K562 (cell line): ENCODE measurements around the gene HOOK1. TPM values are rescaled to one million over a fixed set of nuclear protein-coding genes. Genes with fewer than 3 reads are reported as not detected.

Experiments
- ATAC-seq: fragments of 200-7000 bp; cut with Tn5 transposase; 3 replicates; pipeline ENCODE4 v1.9.1; 2020; ENCODE audit warnings: moderate library complexity
- BruUV-seq: library from RNA; stranded (reverse); fragments of 400-500 nt; replicated peaks from 2 replicates; lab custom pipeline; 2021; lab: Mats Ljungman, UMichigan
- CTCF ChIA-PET: fragments of 300-600 bp; formaldehyde crosslinking; extraction: SDS; loops from one replicate; lab custom pipeline; 2021; ENCODE audit warnings: low intra/inter-chr PET ratio; lab: Yijun Ruan, JAX
- POLR2A ChIA-PET: fragments of 300-600, 350-650 bp; sonication (Branson Sonifier 250); formaldehyde crosslinking; extraction: SDS; loops from one replicate; lab custom pipeline; 2021; ENCODE audit warnings: antibody characterized with exemption, inconsistent platforms; lab: Yijun Ruan, JAX
- DNase-seq, 4 experiments: peaks; one replicate each; pipeline versions ENCODE4 v3.0.0 to v3.0.0-alpha.2; 2011 to 2018; ENCODE audit warnings: low spot score in 3 of 4, mixed read lengths in 3 of 4; ENCODE audit errors: extremely low read depth in 1 of 4
- FAIRE-seq: peaks from 2 replicates; lab custom pipeline; 2011; peaks lifted over from hg19 to GRCh38; lab: Jason Lieb, UNC
- H2AFZ ChIP-seq: 2 replicates; pipeline ENCODE4 v1.6.0; 2011; ENCODE audit warnings: low read depth, low read length, control low read depth, inconsistent platforms
- H3K27ac ChIP-seq: fragments of 200-600 bp; 3 replicates; pipeline ENCODE4 v1.8.0; 2011; ENCODE audit warnings: low read depth, mild to moderate bottlenecking, control low read depth, inconsistent platforms, low read length, moderate library complexity, mixed read lengths; ENCODE audit errors: extremely low read depth
- H3K27me3 ChIP-seq, 2 experiments: fragments of 300-600 bp in 1 of 2; 2 replicates in 1 of 2; 3 replicates in 1 of 2; pipeline versions ENCODE4 v1.6.0 to v1.8.0; 2011; ENCODE audit warnings: inconsistent platforms in 2 of 2, low read length in 2 of 2, mild to moderate bottlenecking in 1 of 2, mixed read lengths in 1 of 2, moderate library complexity in 1 of 2; ENCODE audit not compliant: control insufficient read depth in 2 of 2, insufficient read depth in 2 of 2
- H3K36me3 ChIP-seq: fragments of 300-600 bp; 3 replicates; pipeline ENCODE4 v1.8.0; 2011; ENCODE audit warnings: mild to moderate bottlenecking, low read length, inconsistent platforms; ENCODE audit not compliant: control insufficient read depth, insufficient read depth
- H3K4me1 ChIP-seq, 2 experiments: fragments of 200-600 bp in 1 of 2; replicated peaks in 1 of 2; 2 replicates in 1 of 2; 3 replicates in 1 of 2; pipeline versions ENCODE4 v1.5.1 to v1.8.0; 2011; ENCODE audit warnings: inconsistent platforms in 2 of 2, low read length in 2 of 2, mild to moderate bottlenecking in 1 of 2, mixed read lengths in 1 of 2, moderate library complexity in 1 of 2; ENCODE audit not compliant: control insufficient read depth in 2 of 2, insufficient read depth in 2 of 2
- H3K4me2 ChIP-seq: 2 replicates; pipeline ENCODE4 v1.6.1; 2011; ENCODE audit warnings: low read length, control low read depth, inconsistent platforms, mixed read lengths; ENCODE audit not compliant: insufficient read depth
- H3K4me3 ChIP-seq: fragments of 200-600 bp; sonication (generic), shearing (Covaris generic); 2 replicates; pipeline ENCODE4 v1.5.1; 2016; ENCODE audit warnings: control low read depth, inconsistent platforms
- H3K79me2 ChIP-seq: fragments of 200-600 bp; 3 replicates; pipeline ENCODE4 v1.8.0; 2011; ENCODE audit warnings: low read length, inconsistent platforms; ENCODE audit not compliant: control insufficient read depth, insufficient read depth
- H3K9ac ChIP-seq, 2 experiments: 2 replicates each; pipeline versions ENCODE4 v1.6.0 to v1.6.1; 2011; ENCODE audit warnings: low read depth in 2 of 2, low read length in 2 of 2, control low read depth in 1 of 2, inconsistent platforms in 1 of 2, mild to moderate bottlenecking in 1 of 2, mixed read lengths in 1 of 2; ENCODE audit not compliant: insufficient read depth in 1 of 2
- H3K9me1 ChIP-seq: one replicate; pipeline ENCODE4 v1.6.0; 2011; ENCODE audit warnings: inconsistent platforms, mild to moderate bottlenecking, low read length, moderate library complexity; ENCODE audit not compliant: control insufficient read depth, insufficient read depth
- H3K9me3 ChIP-seq: replicated peaks from 2 replicates; pipeline ENCODE4 v1.5.1; 2011; ENCODE audit warnings: low read depth, low read length, inconsistent platforms; ENCODE audit not compliant: control insufficient read depth, insufficient read depth
- H4K20me1 ChIP-seq: replicated peaks from 2 replicates; pipeline ENCODE4 v1.6.1; 2011; ENCODE audit warnings: low read length, inconsistent platforms, mixed read lengths; ENCODE audit not compliant: control insufficient read depth, insufficient read depth
- BRD4 ChIP-seq: fragments of 200-600 bp; sonication (generic); IDR thresholded peaks from 2 replicates; pipeline ENCODE4 v1.6.1; 2017; ENCODE audit warnings: inconsistent platforms
- PRPF4 ChIP-seq: fragments of 200-400 bp; formaldehyde crosslinking; IDR thresholded peaks from one replicate; pipeline ENCODE4 v1.6.1; 2017; ENCODE audit warnings: low read length, low read depth, mild to moderate bottlenecking; ENCODE audit not compliant: insufficient read depth, poor library complexity, severe bottlenecking
- RAD21 ChIP-seq, 2 experiments: fragments of 250-450 bp in 1 of 2; fragments of 450-650 bp in 1 of 2; sonication (Bioruptor Pico) in 1 of 2; formaldehyde crosslinking in 1 of 2; IDR thresholded peaks in 1 of 2; conservative IDR thresholded peaks in 1 of 2; 2 replicates each; pipeline versions ENCODE4 v1.4.0 to v1.8.0; 2020 to 2022; ENCODE audit warnings: mild to moderate bottlenecking in 2 of 2, moderate library complexity in 1 of 2
- ZNF76 ChIP-seq: fragments of 250-450 bp; sonication (Bioruptor Pico); IDR thresholded peaks from 2 replicates; pipeline ENCODE4 v1.4.0; 2020; ENCODE audit warnings: mild to moderate bottlenecking, moderate library complexity, borderline replicate concordance
- WGBS: fragments of 100-300 bp; shearing (Covaris generic); methylation state at CpG from one replicate; pipeline ENCODE4 v1.1.6; 2016; ENCODE audit warnings: low coverage, mixed read lengths; ENCODE audit not compliant: insufficient coverage; ENCODE audit errors: missing lambda C conversion rate; 5-methylcytosine and 5-hydroxymethylcytosine counted together
- in situ Hi-C: fragments of 300-500 bp; cut with MboI; formaldehyde crosslinking; loops from 4 replicates; pipeline ENCODE4 v1.15.0; 2018; ENCODE audit warnings: inconsistent platforms, mixed read lengths
- intact Hi-C: fragments of 100-400 bp; cut with micrococcal nuclease; formaldehyde crosslinking; loops from 2 replicates; pipeline ENCODE4 v1.14.2; 2022
- polyA plus RNA-seq, 8 experiments: library from polyadenylated mRNA; depleted of rRNA in 4 of 8; stranded (reverse) in 5 of 8; unstranded in 3 of 8; fragments of >200 nt; fragmentation: Nextera tagmentation in 2 of 8; fragmentation: Illumina TruSeq in 1 of 8; extraction: Ambion mirVana in 2 of 8; extraction: Trizol in 1 of 8; gene quantifications; 2 replicates each; pipeline versions ENCODE4 v1.2.1 to v1.2.3, GENCODE V29; 2011 to 2014; ENCODE audit warnings: inconsistent platforms in 1 of 8, missing spikeins in 1 of 8
- total RNA-seq, 7 experiments: library from RNA; depleted of rRNA in 6 of 7; stranded (reverse); fragments of >200 nt in 6 of 7; fragmentation: Illumina TruSeq in 2 of 7; extraction: Trizol in 2 of 7; gene quantifications; 2 replicates each; pipeline versions ENCODE4 v1.2.1 to v1.2.3, GENCODE V29; 2011 to 2021; ENCODE audit warnings: low replicate concordance in 1 of 7
- TF ChIP-seq, protein P1 (sequence below), 3 experiments: IDR thresholded peaks in 2 of 3; conservative IDR thresholded peaks in 1 of 3; 2 replicates each; pipeline ENCODE4 v1.5.1; 2011 to 2012; ENCODE audit warnings: low read length in 3 of 3, mild to moderate bottlenecking in 3 of 3, control low read depth in 2 of 3, improper control_type of control experiment in 1 of 3, inconsistent platforms in 1 of 3, low read depth in 1 of 3, mixed read lengths in 1 of 3, moderate library complexity in 1 of 3; ENCODE audit not compliant: insufficient read depth in 2 of 3

The HOOK1 gene
- total and polyA plus RNA-seq, 9 of the 15 experiments (the other 6 are each of a cell fraction or from before 2014, with no cell fraction given), result 0.11 to 0.18 TPM; not detected in 7

DNA sequence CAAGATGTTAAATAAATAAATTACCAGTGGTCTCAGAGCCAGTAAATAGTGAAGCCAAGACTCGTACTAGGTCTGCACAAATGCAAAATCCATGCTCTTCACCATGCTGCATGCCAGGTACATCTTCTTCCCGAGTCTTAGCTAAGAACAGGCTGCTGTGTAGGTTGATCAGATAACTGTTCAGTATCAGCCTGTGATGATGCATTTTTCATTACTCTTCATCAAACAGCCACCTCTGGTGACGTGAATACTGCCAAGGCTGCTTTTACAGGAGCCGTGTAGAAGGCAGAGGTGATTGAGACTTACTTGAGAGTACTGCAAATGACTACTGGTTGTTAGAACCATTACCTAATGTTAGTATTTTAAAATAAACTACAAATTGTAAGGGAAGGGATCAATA, 39.3 kb upstream of the HOOK1 start:
- TF ChIP-seq BRD4, result no peak
- TF ChIP-seq PRPF4, result no peak
- TF ChIP-seq, all 486 proteins: peak for 0
- no peak overlapping the region for H3K4me3 ChIP-seq
- DNase-seq, result no peak
- POLR2A ChIA-PET, result no interaction called here
- 0% methylated on average over 4 of the region's 4 CpGs for WGBS
- H3K9ac ChIP-seq, result no peak overlapping the region
- H2AFZ ChIP-seq, result no peak overlapping the region
- intact Hi-C loops (no loop called here), in situ Hi-C loops (no loop called here)
- H3K27me3 ChIP-seq, result no peaks in the 10 kb centered on the region
- H4K20me1 ChIP-seq, result no peaks in the 10 kb centered on the region
- no peak overlapping the region for H3K4me2 ChIP-seq
- BruUV-seq, result no TSS peak
- no peaks in the 10 kb centered on the region for H3K9me3 ChIP-seq
- no peaks in the 10 kb centered on the region for H3K9me1 ChIP-seq
- no peak for ATAC-seq
- CTCF ChIA-PET, result no interaction called here
- no peak for FAIRE-seq
- H3K79me2 ChIP-seq, result no peaks in the 10 kb centered on the region
- no peak overlapping the region for H3K27ac ChIP-seq
- H3K4me1 ChIP-seq, result no peaks in the 10 kb centered on the region
- no peaks in the 10 kb centered on the region for H3K36me3 ChIP-seq

GRCh38 chr1:59776960-59777852, 37.5 kb upstream of the HOOK1 start:
- in situ Hi-C loops, result no loop called here
- TF ChIP-seq, protein P1, sequence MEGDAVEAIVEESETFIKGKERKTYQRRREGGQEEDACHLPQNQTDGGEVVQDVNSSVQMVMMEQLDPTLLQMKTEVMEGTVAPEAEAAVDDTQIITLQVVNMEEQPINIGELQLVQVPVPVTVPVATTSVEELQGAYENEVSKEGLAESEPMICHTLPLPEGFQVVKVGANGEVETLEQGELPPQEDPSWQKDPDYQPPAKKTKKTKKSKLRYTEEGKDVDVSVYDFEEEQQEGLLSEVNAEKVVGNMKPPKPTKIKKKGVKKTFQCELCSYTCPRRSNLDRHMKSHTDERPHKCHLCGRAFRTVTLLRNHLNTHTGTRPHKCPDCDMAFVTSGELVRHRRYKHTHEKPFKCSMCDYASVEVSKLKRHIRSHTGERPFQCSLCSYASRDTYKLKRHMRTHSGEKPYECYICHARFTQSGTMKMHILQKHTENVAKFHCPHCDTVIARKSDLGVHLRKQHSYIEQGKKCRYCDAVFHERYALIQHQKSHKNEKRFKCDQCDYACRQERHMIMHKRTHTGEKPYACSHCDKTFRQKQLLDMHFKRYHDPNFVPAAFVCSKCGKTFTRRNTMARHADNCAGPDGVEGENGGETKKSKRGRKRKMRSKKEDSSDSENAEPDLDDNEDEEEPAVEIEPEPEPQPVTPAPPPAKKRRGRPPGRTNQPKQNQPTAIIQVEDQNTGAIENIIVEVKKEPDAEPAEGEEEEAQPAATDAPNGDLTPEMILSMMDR (IDR thresholded peaks at IDR 0.05 in 2 of 3, conservative IDR thresholded peaks at IDR 0.05 in 1 of 3; ENCODE audit: insufficient read depth in 2 of 3, low read depth in 1 of 3, low read length in 3 of 3), result peak in 2 of 3 experiments; percentile 17 to 18; a peak in 2 of 6 replicates
- TF ChIP-seq RAD21 (CRISPR knock-in tag; conservative IDR thresholded peaks at IDR 0.05 in 1 of 2, IDR thresholded peaks at IDR 0.05 in 1 of 2), result peak in 1 of 2 experiments; percentile 42; a peak in 2 of 4 replicates
- no peak for TF ChIP-seq ZNF76 (CRISPR knock-in tag)
- H3K9me1 ChIP-seq, result no peaks in the 10 kb centered on the region
- no peak overlapping the region for H3K27ac ChIP-seq
- ATAC-seq, result no peak
- H3K27me3 ChIP-seq, result no peaks in the 10 kb centered on the region
- no peak overlapping the region for H3K4me2 ChIP-seq
- no peak overlapping the region for H3K4me3 ChIP-seq
- H3K9ac ChIP-seq, result no peak overlapping the region
- H3K9me3 ChIP-seq, result no peaks in the 10 kb centered on the region
- no peaks in the 10 kb centered on the region for H3K4me1 ChIP-seq
- 0% methylated on average over 7 of the region's 7 CpGs for WGBS
- no TSS peak for BruUV-seq
- no peaks in the 10 kb centered on the region for H3K79me2 ChIP-seq
- no peak overlapping the region for H2AFZ ChIP-seq
- no peaks in the 10 kb centered on the region for H3K36me3 ChIP-seq
- CTCF ChIA-PET, result no interaction called here
- H4K20me1 ChIP-seq, result no peaks in the 10 kb centered on the region
- DNase-seq, result no peak
- no peak for FAIRE-seq
- intact Hi-C loops, result no loop called here
- POLR2A ChIA-PET, result no interaction called here
